GM19395 (cell line): ENCODE results near the gene FNDC5.

Experiments used
- ATAC-seq: cut with Tn5 transposase; IDR thresholded peaks from one replicate; pipeline ENCODE4 v1.9.1; 2021; ENCODE audit warnings: mild to moderate bottlenecking, moderate library complexity; ENCODE audit not compliant: unreplicated experiment

The FNDC5 gene

GRCh38 chr1:32898056-32898455, 27.3 kb upstream of the FNDC5 start:
- ATAC-seq, result no peak

GRCh38 chr1:32897082-32898049, 26.7 kb upstream of the FNDC5 start:
- ATAC-seq, result no peak

- no peak for ATAC-seq
These were observed 25.7 kb upstream of the FNDC5 start for GRCh38 chr1:32896451-32896850.

GRCh38 chr1:32895325-32896215, 24.9 kb upstream of the FNDC5 start:
- ATAC-seq, result no peak

GRCh38 chr1:32894681-32895080, 24.0 kb upstream of the FNDC5 start:
- ATAC-seq, result no peak

- ATAC-seq, result no peak
These were observed 23.4 kb upstream of the FNDC5 start for GRCh38 chr1:32894019-32894600.

GRCh38 chr1:32893198-32894018, 22.7 kb upstream of the FNDC5 start:
- ATAC-seq, result no peak

GRCh38 chr1:32892368-32893197, 21.9 kb upstream of the FNDC5 start:
- ATAC-seq, result no peak

GRCh38 chr1:32891630-32892029, 20.9 kb upstream of the FNDC5 start:
- ATAC-seq, result no peak

GRCh38 chr1:32891241-32891570, 20.5 kb upstream of the FNDC5 start:
- no peak for ATAC-seq

GRCh38 chr1:32890516-32891240, 20.0 kb upstream of the FNDC5 start:
- ATAC-seq, result no peak

- ATAC-seq, result no peak
These were observed 19.1 kb upstream of the FNDC5 start for GRCh38 chr1:32889731-32890278.

- no peak for ATAC-seq
These were observed 18.1 kb upstream of the FNDC5 start for GRCh38 chr1:32888677-32889420.

- no peak for ATAC-seq
These were observed 17.4 kb upstream of the FNDC5 start for GRCh38 chr1:32888134-32888533.

- ATAC-seq, result no peak
These were observed 16.9 kb upstream of the FNDC5 start for GRCh38 chr1:32887623-32888022.

GRCh38 chr1:32886828-32887414, 16.2 kb upstream of the FNDC5 start:
- ATAC-seq, result no peak

- ATAC-seq, result no peak
These were observed 15.5 kb upstream of the FNDC5 start, which contains the start of gene HPCA for GRCh38 chr1:32886004-32886827. Gene HPCA, plus strand, starts transcription at chr1:32886491. Its CDS starts 2,408 bp downstream, at chr1:32888899.
